HepG2 (cell line): ENCODE data around the gene CTCF. TPM values are rescaled to one million over a fixed set of nuclear protein-coding genes. Genes with fewer than 3 reads are reported as not detected.
A peak's percentile ranks its signal among the peaks of the same experiment; 100 is the strongest.

Experiments used
- ATAC-seq: fragments of 200-7000 bp; cut with Tn5 transposase; 3 replicates; pipeline ENCODE4 v1.9.1; 2020; ENCODE audit warnings: mild to moderate bottlenecking, moderate library complexity
- BruUV-seq: library from RNA; stranded (reverse); fragments of 400-500 nt; replicated peaks from 2 replicates; lab custom pipeline; 2021; lab: Mats Ljungman, UMichigan
- CTCF ChIA-PET: fragments of 300-600 bp; formaldehyde crosslinking; extraction: SDS; loops from one replicate; lab custom pipeline; 2021; ENCODE audit warnings: low total read pairs, inconsistent platforms, low intra/inter-chr PET ratio; lab: Yijun Ruan, JAX
- POLR2A ChIA-PET: fragments of 350-600 bp; sonication (Branson Sonifier 250); formaldehyde crosslinking; loops from one replicate; lab custom pipeline; 2020; ENCODE audit warnings: antibody characterized with exemption, inconsistent platforms; lab: Yijun Ruan, JAX
- DNase-seq: peaks from one replicate; pipeline ENCODE4 v3.0.0-alpha.2; 2015; ENCODE audit warnings: low spot score
- FAIRE-seq: peaks from 3 replicates; lab custom pipeline; 2011; peaks lifted over from hg19 to GRCh38; lab: Jason Lieb, UNC
- H2AFZ ChIP-seq: one replicate; pipeline ENCODE4 v1.6.1; 2011; ENCODE audit warnings: low read length, inconsistent platforms
- H3K27ac ChIP-seq: fragments of 300-600 bp; 3 replicates; pipeline ENCODE4 v1.8.0; 2011; ENCODE audit warnings: mixed run types, mild to moderate bottlenecking, mixed read lengths, low read length, inconsistent platforms; ENCODE audit not compliant: insufficient read depth; ENCODE audit errors: extremely low read length
- H3K27me3 ChIP-seq, 2 experiments: fragments of 200-600 bp in 1 of 2; 2 replicates in 1 of 2; 3 replicates in 1 of 2; pipeline versions ENCODE4 v1.6.0 to v1.8.0; 2011; ENCODE audit warnings: low read length in 2 of 2, mild to moderate bottlenecking in 2 of 2, moderate library complexity in 2 of 2, inconsistent platforms in 1 of 2; ENCODE audit not compliant: insufficient read depth in 2 of 2, control insufficient read depth in 1 of 2
- H3K36me3 ChIP-seq, 2 experiments: fragments of 200-600 bp in 1 of 2; replicated peaks in 1 of 2; 2 replicates in 1 of 2; 3 replicates in 1 of 2; pipeline versions ENCODE4 v1.5.1 to v1.8.0; 2011; ENCODE audit warnings: low read length in 2 of 2, inconsistent platforms in 1 of 2; ENCODE audit not compliant: insufficient read depth in 2 of 2, control insufficient read depth in 1 of 2
- H3K4me1 ChIP-seq: 2 replicates; pipeline ENCODE4 v1.5.1; 2012; ENCODE audit warnings: low read length, inconsistent platforms; ENCODE audit not compliant: insufficient read depth
- H3K4me2 ChIP-seq: 2 replicates; pipeline ENCODE4 v1.6.0; 2011; ENCODE audit warnings: low read depth, low read length, inconsistent platforms
- H3K4me3 ChIP-seq, 3 experiments: fragments of 200-600 bp in 1 of 3; sonication (generic), shearing (Covaris generic) in 1 of 3; replicated peaks in 1 of 3; 2 replicates each; pipeline ENCODE4 v1.5.1; 2011 to 2016; ENCODE audit warnings: low read length in 3 of 3, inconsistent platforms in 2 of 3, low read depth in 2 of 3, mild to moderate bottlenecking in 2 of 3, control low read depth in 1 of 3, mixed read lengths in 1 of 3; ENCODE audit not compliant: insufficient read depth in 1 of 3
- H3K79me2 ChIP-seq: one replicate; pipeline ENCODE4 v1.6.1; 2011; ENCODE audit warnings: low read length, inconsistent platforms; ENCODE audit not compliant: insufficient read depth
- H3K9ac ChIP-seq: 2 replicates; pipeline ENCODE4 v1.6.0; 2011; ENCODE audit warnings: mild to moderate bottlenecking, low read depth, low read length, inconsistent platforms; ENCODE audit not compliant: insufficient read depth
- H3K9me3 ChIP-seq: 2 replicates; pipeline ENCODE4 v1.5.1; 2012; ENCODE audit warnings: mild to moderate bottlenecking, low read length
- H4K20me1 ChIP-seq: 2 replicates; pipeline ENCODE4 v1.6.0; 2011; ENCODE audit warnings: inconsistent platforms, mild to moderate bottlenecking, low read length, moderate library complexity; ENCODE audit not compliant: insufficient read depth
- ATAD3A ChIP-seq: sonication (generic); formaldehyde crosslinking; IDR thresholded peaks from 2 replicates; pipeline ENCODE4 v1.4.0; 2020; ENCODE audit warnings: missing genetic modification reagents
- GTF2F1 ChIP-seq: fragments of 150-350 bp; IDR thresholded peaks from 2 replicates; pipeline ENCODE4 v1.6.1; 2014; ENCODE audit warnings: low read length
- HNRNPK ChIP-seq: fragments of 200-400 bp; formaldehyde crosslinking; IDR thresholded peaks from 2 replicates; pipeline ENCODE4 v1.6.1; 2018; ENCODE audit warnings: low read length, low read depth, moderate library complexity, mild to moderate bottlenecking; ENCODE audit not compliant: poor library complexity, severe bottlenecking
- MEIS1 ChIP-seq: sonication (generic); formaldehyde crosslinking; IDR thresholded peaks from 2 replicates; pipeline ENCODE4 v1.9.0; 2021; ENCODE audit warnings: mild to moderate bottlenecking, missing genetic modification reagents, moderate library complexity, borderline replicate concordance
- NR1H2 ChIP-seq: sonication (generic); formaldehyde crosslinking; IDR thresholded peaks from 2 replicates; pipeline ENCODE4 v1.8.1; 2022; ENCODE audit warnings: low read depth, missing genetic modification reagents, borderline replicate concordance
- RBM22 ChIP-seq: fragments of 200-400 bp; formaldehyde crosslinking; optimal IDR thresholded peaks from 2 replicates; pipeline ENCODE3; 2017; ENCODE audit warnings: mild to moderate bottlenecking, low read length, moderate library complexity
- RORA ChIP-seq: sonication (generic); formaldehyde crosslinking; IDR thresholded peaks from 2 replicates; pipeline ENCODE4 v1.5.0; 2020; ENCODE audit warnings: mild to moderate bottlenecking, missing genetic modification reagents, moderate library complexity
- ZFY ChIP-seq: sonication (generic); formaldehyde crosslinking; IDR thresholded peaks from 2 replicates; pipeline ENCODE4 v1.4.0; 2020; ENCODE audit warnings: missing genetic modification reagents
- ZNF143 ChIP-seq: sonication (generic); formaldehyde crosslinking; IDR thresholded peaks from 2 replicates; pipeline ENCODE4 v1.4.0; 2020; ENCODE audit warnings: missing genetic modification reagents
- ZSCAN31 ChIP-seq: sonication (generic); formaldehyde crosslinking; IDR thresholded peaks from 2 replicates; pipeline ENCODE4 v1.5.0; 2020; ENCODE audit warnings: low read depth, mild to moderate bottlenecking, missing genetic modification reagents
- WGBS: methylation state at CpG from one replicate; pipeline ENCODE4 v1.1.6; 2017; ENCODE audit warnings: low lambda C conversion rate; 5-methylcytosine and 5-hydroxymethylcytosine counted together
- in situ Hi-C: cut with HindIII; loops from 2 replicates; pipeline ENCODE4 v1.10.0; 2017; ENCODE audit warnings: low pct_unique_long_range_greater_than_20kb; ENCODE audit not compliant: extremely low pct_ligation_motif_present
- intact Hi-C: fragments of 100-400 bp; cut with micrococcal nuclease; formaldehyde crosslinking; loops from one replicate; pipeline ENCODE4 v1.10.0; 2022; ENCODE audit not compliant: unreplicated experiment
- polyA plus RNA-seq, 8 experiments: library from polyadenylated mRNA; depleted of rRNA in 3 of 8; stranded (reverse) in 7 of 8; unstranded in 1 of 8; fragments of >200 nt; fragmentation: Illumina TruSeq in 4 of 8; extraction: Trizol in 4 of 8; gene quantifications; 2 replicates each; pipeline versions ENCODE4 v1.2.1 to v1.2.3, GENCODE V29; 2011 to 2016; ENCODE audit warnings: low read depth in 4 of 8, missing spikeins in 1 of 8, mixed read lengths in 1 of 8; ENCODE audit not compliant: insufficient read depth in 1 of 8
- total RNA-seq, 5 experiments: library from RNA; depleted of rRNA; stranded (reverse); fragments of >200 nt; fragmentation: Illumina TruSeq; extraction: Trizol; gene quantifications; 2 replicates each; pipeline ENCODE4 v1.2.3, GENCODE V29; 2016; ENCODE audit warnings: low read depth in 1 of 5

Gene CTCF
- total and polyA plus RNA-seq, 2 of the 13 experiments (the other 11 are each of a cell fraction or from before 2014, with no cell fraction given), result 19.5 to 37.5 TPM

DNA sequence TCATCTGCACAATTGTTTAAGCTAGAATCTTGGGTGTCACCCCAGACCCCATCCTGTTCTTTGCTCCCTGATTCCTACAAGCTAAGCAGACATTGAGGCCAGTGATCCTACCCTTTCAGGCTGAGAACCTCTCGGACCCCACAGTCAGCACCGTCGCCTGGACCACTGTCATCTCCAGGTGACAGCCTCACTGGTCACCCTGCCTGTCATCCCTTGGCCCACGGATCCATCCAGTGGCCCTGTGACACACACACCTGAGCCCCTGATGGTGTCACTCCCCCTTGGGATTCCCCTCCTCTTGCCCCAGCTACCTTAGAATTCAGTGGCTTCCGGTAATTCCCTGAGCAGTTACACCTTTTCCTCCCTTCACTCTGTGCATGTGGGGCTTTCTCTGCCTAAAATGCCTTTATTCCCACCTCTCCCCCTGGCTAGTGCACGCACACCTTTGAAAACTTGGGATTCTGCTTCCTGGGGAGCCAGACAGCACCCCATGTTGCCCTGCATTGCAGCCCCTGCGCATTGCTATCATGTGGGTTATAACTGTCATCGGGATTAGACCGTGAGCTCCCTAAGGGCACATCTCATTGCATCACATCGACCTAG, 107.3 kb downstream of the CTCF start:
- ChIA-PET CTCF (interaction anchor here (4.2 kb wide), 1 partner anchor 148 kb away, joined by 118 read pairs; no protein-coding TSS in a partner anchor), POLR2A (interaction anchor here (1.6 kb wide), 1 partner anchor 9 kb away, joined by 3 read pairs; the partner anchor contains the start of gene ACD)
- Histone ChIP-seq H3K4me1 (peaks cover 43% of the 10 kb centered on the region), H3K4me2 (no peak overlapping the region), H3K4me3 (no peak overlapping the region), H3K27ac (no peak overlapping the region), H3K9me3 (no peaks in the 10 kb centered on the region), H3K79me2 (no peaks in the 10 kb centered on the region), H3K36me3 (no peaks in the 10 kb centered on the region), H2AFZ (no peak overlapping the region), H4K20me1 (no peaks in the 10 kb centered on the region), H3K27me3 (no peaks in the 10 kb centered on the region; a peak in 1 of 5 replicates), H3K9ac (no peak overlapping the region)
- no peak for ATAC-seq
- no peak for DNase-seq
- 80% methylated on average over 10 of the region's 10 CpGs for WGBS
- TF ChIP-seq NR1H2 (CRISPR knock-in tag) (no peak), ZNF143 (no peak), RBM22 (peak; percentile 64), ZSCAN31 (no peak), GTF2F1 (no peak), RORA (CRISPR knock-in tag) (no peak)
- in situ Hi-C loops (loop anchor here (5.0 to 10.0 kb wide), 2 partner anchors 138 to 265 kb away; partner anchors contain the start of genes CTRL, PSMB10, RANBP10 and TSNAXIP1), intact Hi-C loops (loop anchor here (5.0 kb wide), 1 partner anchor 258 kb away; no protein-coding TSS in a partner anchor)
- BruUV-seq, result no TSS peak
- no peak for FAIRE-seq

DNA sequence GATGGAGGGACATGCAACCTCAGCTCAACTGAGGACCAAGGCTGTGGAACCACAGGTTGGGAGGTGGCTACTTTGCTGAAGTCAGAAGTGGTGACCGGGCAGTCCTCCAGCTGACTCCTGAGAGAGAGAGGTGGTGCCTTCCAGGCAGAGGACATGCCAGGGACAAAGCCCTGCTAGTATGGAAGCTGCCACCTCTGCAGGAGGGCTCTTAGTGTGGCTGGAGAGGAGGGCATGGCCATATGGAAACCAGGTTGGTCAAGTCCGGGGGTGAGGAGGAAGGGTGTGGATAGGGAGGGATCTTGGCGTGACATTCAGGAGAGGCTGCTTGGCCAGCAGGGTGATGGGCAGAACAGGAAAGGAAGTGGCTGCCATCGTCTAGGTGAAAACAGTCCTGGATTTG, 110.0 kb downstream of the CTCF start:
- ATAC-seq (no peak), DNase-seq (no peak), FAIRE-seq (no peak)
- H3K27me3 ChIP-seq, result no peaks in the 10 kb centered on the region
- H3K4me2 ChIP-seq, result no peak overlapping the region
- H3K9me3 ChIP-seq, result no peaks in the 10 kb centered on the region
- ChIA-PET CTCF (interaction anchor here (0.9 to 2.0 kb wide), 7 partner anchors 135 to 256 kb away, joined by 3 to 17 read pairs (median 4); partner anchors contain the start of gene TSNAXIP1), POLR2A (interaction anchor here (0.6 to 1.3 kb wide), 3 partner anchors 47 to 147 kb away, joined by 3 to 4 read pairs (median 3); partner anchors contain the start of gene GFOD2)
- no peaks in the 10 kb centered on the region for H4K20me1 ChIP-seq
- TF ChIP-seq MEIS1 (no peak), ZFY (CRISPR knock-in tag) (0 out of 2 replicates have a peak, but pooled peaks have one; percentile 1), ATAD3A (CRISPR knock-in tag) (no peak), HNRNPK (no peak)
- peaks cover 26% of the 10 kb centered on the region for H3K4me1 ChIP-seq
- no peak overlapping the region for H3K4me3 ChIP-seq
- H2AFZ ChIP-seq, result no peak overlapping the region
- no peak overlapping the region for H3K27ac ChIP-seq
- 38% methylated on average over 4 of the region's 4 CpGs for WGBS
- peaks cover 0 to 2% of the 10 kb centered on the region in 2 experiments; a peak in 1 of 5 replicates for H3K36me3 ChIP-seq
- intact Hi-C loops, result loop anchor here (1.0 to 5.0 kb wide), 3 partner anchors 134 to 255 kb away; partner anchors contain the start of genes RANBP10 and TSNAXIP1
- in situ Hi-C loops, result no loop called here
- no peaks in the 10 kb centered on the region for H3K79me2 ChIP-seq
- BruUV-seq, result no TSS peak
- H3K9ac ChIP-seq, result no peak overlapping the region
